ENCODE results near the gene ERF.

Gene ERF

DNA sequence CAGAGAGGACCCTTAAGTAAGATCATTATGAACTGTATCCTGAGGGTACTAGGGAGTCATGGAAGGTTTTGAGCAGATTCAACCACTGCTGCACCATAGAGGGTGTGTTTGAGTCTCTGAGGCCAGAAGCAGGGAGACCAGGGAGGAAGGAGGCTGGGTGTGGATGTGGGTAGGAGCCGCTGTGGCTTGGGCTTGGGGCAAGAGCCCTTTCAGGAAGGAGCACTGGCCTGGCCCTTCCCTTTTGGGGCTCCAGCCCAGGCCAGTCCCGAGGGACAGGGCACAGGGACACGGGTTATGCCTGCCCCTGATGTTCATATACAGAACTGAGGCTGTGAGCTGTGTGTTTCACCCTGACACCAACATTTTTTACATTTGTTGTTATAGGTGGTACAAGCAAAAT lies 21.4 kb upstream of the ERF start:
- H3K4me3 ChIP-seq (ENCODE audit: low read depth, low read length): no peak overlapping the region
- no peaks in the 10 kb centered on the region for H3K27me3 ChIP-seq (replicated peaks)
- DNase-seq: no peak
- peaks cover 36% of the 10 kb centered on the region for H3K36me3 ChIP-seq (replicated peaks)
- in situ Hi-C loops (cut with HindIII; ENCODE audit: low pct_ligation_motif_present, low sequenced_read_pairs): no loop called here
- TF ChIP-seq, protein P1, sequence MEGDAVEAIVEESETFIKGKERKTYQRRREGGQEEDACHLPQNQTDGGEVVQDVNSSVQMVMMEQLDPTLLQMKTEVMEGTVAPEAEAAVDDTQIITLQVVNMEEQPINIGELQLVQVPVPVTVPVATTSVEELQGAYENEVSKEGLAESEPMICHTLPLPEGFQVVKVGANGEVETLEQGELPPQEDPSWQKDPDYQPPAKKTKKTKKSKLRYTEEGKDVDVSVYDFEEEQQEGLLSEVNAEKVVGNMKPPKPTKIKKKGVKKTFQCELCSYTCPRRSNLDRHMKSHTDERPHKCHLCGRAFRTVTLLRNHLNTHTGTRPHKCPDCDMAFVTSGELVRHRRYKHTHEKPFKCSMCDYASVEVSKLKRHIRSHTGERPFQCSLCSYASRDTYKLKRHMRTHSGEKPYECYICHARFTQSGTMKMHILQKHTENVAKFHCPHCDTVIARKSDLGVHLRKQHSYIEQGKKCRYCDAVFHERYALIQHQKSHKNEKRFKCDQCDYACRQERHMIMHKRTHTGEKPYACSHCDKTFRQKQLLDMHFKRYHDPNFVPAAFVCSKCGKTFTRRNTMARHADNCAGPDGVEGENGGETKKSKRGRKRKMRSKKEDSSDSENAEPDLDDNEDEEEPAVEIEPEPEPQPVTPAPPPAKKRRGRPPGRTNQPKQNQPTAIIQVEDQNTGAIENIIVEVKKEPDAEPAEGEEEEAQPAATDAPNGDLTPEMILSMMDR (IDR thresholded peaks at IDR 0.05; ENCODE audit: low read depth, low read length, missing control alignments): no peak
- no peak overlapping the region for H3K27ac ChIP-seq

- in situ Hi-C loops (cut with HindIII; ENCODE audit: low pct_ligation_motif_present, low sequenced_read_pairs): no loop called here
- TF ChIP-seq, protein P1 (IDR thresholded peaks at IDR 0.05; ENCODE audit: low read depth, low read length, missing control alignments): no peak
- H3K27me3 ChIP-seq (replicated peaks): no peaks in the 10 kb centered on the region
- H3K4me3 ChIP-seq (ENCODE audit: low read depth, low read length): no peak overlapping the region
- peaks cover 36% of the 10 kb centered on the region for H3K36me3 ChIP-seq (replicated peaks)
- H3K27ac ChIP-seq: no peak overlapping the region
- DNase-seq: no peak
Observed at GRCh38 chr19:42275517-42275916, 20.6 kb upstream of the ERF start.

GRCh38 chr19:42275103-42275502 lies 20.2 kb upstream of the ERF start:
- Histone ChIP-seq H3K4me3 (ENCODE audit: low read depth, low read length) (no peak overlapping the region), H3K36me3 (replicated peaks) (peaks cover 36% of the 10 kb centered on the region), H3K27me3 (replicated peaks) (no peaks in the 10 kb centered on the region), H3K27ac (no peak overlapping the region)
- TF ChIP-seq, protein P1 (IDR thresholded peaks at IDR 0.05; ENCODE audit: low read depth, low read length, missing control alignments): no peak
- in situ Hi-C loops (cut with HindIII; ENCODE audit: low pct_ligation_motif_present, low sequenced_read_pairs): no loop called here
- DNase-seq: no peak

GRCh38 chr19:42274065-42274682 lies 19.2 kb upstream of the ERF start:
- TF ChIP-seq, protein P1 (IDR thresholded peaks at IDR 0.05; ENCODE audit: low read depth, low read length, missing control alignments): no peak
- no peak for DNase-seq
- in situ Hi-C loops (cut with HindIII; ENCODE audit: low pct_ligation_motif_present, low sequenced_read_pairs): no loop called here
- no peaks in the 10 kb centered on the region for H3K27me3 ChIP-seq (replicated peaks)
- H3K4me3 ChIP-seq (ENCODE audit: low read depth, low read length): no peak overlapping the region
- H3K27ac ChIP-seq: no peak overlapping the region
- peaks cover 36% of the 10 kb centered on the region for H3K36me3 ChIP-seq (replicated peaks)

GRCh38 chr19:42273407-42274064 lies 18.6 kb upstream of the ERF start:
- Histone ChIP-seq H3K27ac (no peak overlapping the region), H3K27me3 (replicated peaks) (no peaks in the 10 kb centered on the region), H3K36me3 (replicated peaks) (peaks cover 36% of the 10 kb centered on the region), H3K4me3 (ENCODE audit: low read depth, low read length) (no peak overlapping the region)
- TF ChIP-seq, protein P1 (IDR thresholded peaks at IDR 0.05; ENCODE audit: low read depth, low read length, missing control alignments): no peak
- DNase-seq: no peak
- in situ Hi-C loops (cut with HindIII; ENCODE audit: low pct_ligation_motif_present, low sequenced_read_pairs): no loop called here

All from brain microvascular endothelial cell (primary cell).